Mesothelial cell of epicardium (in vitro differentiated cells): ENCODE results near the gene SRPK3. TPM values are rescaled to one million over a fixed set of nuclear protein-coding genes. Genes with fewer than 3 reads are reported as not detected.

Source experiments
- DNase-seq, 2 experiments: peaks; one replicate each; pipeline ENCODE4 v3.0.0; 2021; ENCODE audit warnings: low spot score in 2 of 2; ENCODE audit not compliant: unreplicated experiment in 2 of 2
- H3K27ac Mint-ChIP-seq: 2 replicates; pipeline ENCODE4 v1.8.0; 2021; ENCODE audit warnings: mixed read lengths
- H3K27me3 Mint-ChIP-seq: 2 replicates; pipeline ENCODE4 v1.8.0; 2021; ENCODE audit warnings: low read depth, mixed read lengths
- H3K36me3 Mint-ChIP-seq: 2 replicates; pipeline ENCODE4 v1.8.0; 2021; ENCODE audit warnings: mixed read lengths
- H3K4me1 Mint-ChIP-seq: 2 replicates; pipeline ENCODE4 v1.8.0; 2021; ENCODE audit warnings: mixed read lengths
- H3K4me3 Mint-ChIP-seq: 2 replicates; pipeline ENCODE4 v1.8.0; 2021; ENCODE audit warnings: mild to moderate bottlenecking, moderate library complexity, mixed read lengths
- H3K9me3 Mint-ChIP-seq: 2 replicates; pipeline ENCODE4 v1.8.0; 2021; ENCODE audit warnings: mixed read lengths
- CTCF ChIP-seq: fragments of 200-600 bp; sonication (generic); IDR thresholded peaks from one replicate; pipeline ENCODE4 v1.5.0; 2021; ENCODE audit warnings: antibody characterized with exemption; ENCODE audit not compliant: unreplicated experiment
- total RNA-seq: library from RNA; stranded (reverse); gene quantifications from 3 replicates; pipeline ENCODE4 v1.2.1, GENCODE V29; 2021

Gene SRPK3
- total RNA-seq, 1 donor from 2014 or later: not detected

GRCh38 chrX:153734871-153735270, 46.0 kb upstream of the SRPK3 start:
- Mint-ChIP-seq H3K4me1 (no peaks in the 10 kb centered on the region), H3K27me3 (no peaks in the 10 kb centered on the region), H3K27ac (no peak overlapping the region), H3K9me3 (peaks cover 26% of the 10 kb centered on the region), H3K4me3 (no peak overlapping the region), H3K36me3 (peaks cover 27% of the 10 kb centered on the region)
- no peak for TF ChIP-seq CTCF
- DNase-seq: no peak

GRCh38 chrX:153735274-153735673, 45.6 kb upstream of the SRPK3 start:
- peaks cover 27% of the 10 kb centered on the region for H3K36me3 Mint-ChIP-seq
- no peak overlapping the region for H3K27ac Mint-ChIP-seq
- no peak for TF ChIP-seq CTCF
- peaks cover 26% of the 10 kb centered on the region for H3K9me3 Mint-ChIP-seq
- H3K4me1 Mint-ChIP-seq: no peaks in the 10 kb centered on the region
- H3K27me3 Mint-ChIP-seq: no peaks in the 10 kb centered on the region
- no peak for DNase-seq
- H3K4me3 Mint-ChIP-seq: no peak overlapping the region

GRCh38 chrX:153736071-153736820, 44.6 kb upstream of the SRPK3 start:
- DNase-seq: no peak
- no peaks in the 10 kb centered on the region for H3K4me1 Mint-ChIP-seq
- no peak overlapping the region for H3K4me3 Mint-ChIP-seq
- H3K36me3 Mint-ChIP-seq: peaks cover 22% of the 10 kb centered on the region
- no peak for TF ChIP-seq CTCF
- H3K9me3 Mint-ChIP-seq: peaks cover 20% of the 10 kb centered on the region
- H3K27ac Mint-ChIP-seq: no peak overlapping the region
- no peaks in the 10 kb centered on the region for H3K27me3 Mint-ChIP-seq

- Mint-ChIP-seq H3K27ac (no peak overlapping the region), H3K4me1 (no peaks in the 10 kb centered on the region), H3K9me3 (peaks cover 13% of the 10 kb centered on the region), H3K4me3 (no peak overlapping the region), H3K36me3 (peaks cover 14% of the 10 kb centered on the region), H3K27me3 (no peaks in the 10 kb centered on the region)
- no peak for TF ChIP-seq CTCF
- DNase-seq: no peak
Observed at GRCh38 chrX:153736871-153737441, 43.9 kb upstream of the SRPK3 start.

- DNase-seq: no peak
- peaks cover 10% of the 10 kb centered on the region for H3K36me3 Mint-ChIP-seq
- TF ChIP-seq CTCF: no peak
- H3K4me1 Mint-ChIP-seq: peaks cover 4% of the 10 kb centered on the region
- H3K27ac Mint-ChIP-seq: no peak overlapping the region
- H3K4me3 Mint-ChIP-seq: no peak overlapping the region
- peaks cover 11% of the 10 kb centered on the region for H3K9me3 Mint-ChIP-seq
- no peaks in the 10 kb centered on the region for H3K27me3 Mint-ChIP-seq
Observed at GRCh38 chrX:153738056-153738605, 42.7 kb upstream of the SRPK3 start.
